ENCODE data around the gene CHRNE.
"Not testable (repeated sequence)": the region's sequence is repeated elsewhere in the genome, so short reads cannot be mapped to it uniquely, and the experiment has no call there.

The CHRNE gene

GRCh38 chr17:4908711-4909496 lies 6.0 kb upstream of the CHRNE start:
- Histone ChIP-seq H3K4me2 (peak overlapping the region; percentile 52), H3K9me3 (no peaks in the 10 kb centered on the region), H3K27me3 (no peaks in the 10 kb centered on the region), H3K4me3 (no peak overlapping the region), H3K4me1 (peaks cover 30% of the 10 kb centered on the region), H4K20me1 (no peaks in the 10 kb centered on the region), H3K9ac (peak overlapping the region; percentile 21; the same call in 1 of the 2 replicates), H3K36me3 (no peaks in the 10 kb centered on the region), H3K27ac (peak overlapping the region; percentile 56)
- TF ChIP-seq Cebpa-rat (IDR thresholded peaks at IDR 0.05), result no peak

- no peaks in the 10 kb centered on the region for H3K27me3 ChIP-seq
- peaks cover 34% of the 10 kb centered on the region for H3K4me1 ChIP-seq
- no peaks in the 10 kb centered on the region for H4K20me1 ChIP-seq
- H3K9ac ChIP-seq, result peak overlapping the region; percentile 21; the same call in 1 of the 2 replicates
- H3K4me2 ChIP-seq, result peak overlapping the region; percentile 52
- H3K27ac ChIP-seq, result peak overlapping the region; percentile 13
- no peak overlapping the region for H3K4me3 ChIP-seq
- H3K9me3 ChIP-seq, result no peaks in the 10 kb centered on the region
- H3K36me3 ChIP-seq, result no peaks in the 10 kb centered on the region
- TF ChIP-seq Cebpa-rat (IDR thresholded peaks at IDR 0.05), result no peak
Observed at GRCh38 chr17:4908301-4908700, 5.4 kb upstream of the CHRNE start.

- not testable (repeated sequence) for H4K20me1 ChIP-seq
Observed at GRCh38 chr17:4906642-4907041, 3.7 kb upstream of the CHRNE start.

GRCh38 chr17:4902540-4902939 lies 358 bp downstream of the CHRNE start:
- Histone ChIP-seq H3K36me3 (peaks cover under 1% of the 10 kb centered on the region; the same call in 1 of the 2 replicates), H3K4me3 (peak overlapping the region; percentile 45; the same call in 1 of the 2 replicates), H3K4me1 (peaks cover 52% of the 10 kb centered on the region), H3K9me3 (no peaks in the 10 kb centered on the region), H3K27me3 (peaks cover 35% of the 10 kb centered on the region), H4K20me1 (no peaks in the 10 kb centered on the region), H3K27ac (peak overlapping the region; percentile 40; the same call in 1 of the 2 replicates), H3K9ac (peak overlapping the region; percentile 57; the same call in 1 of the 2 replicates), H3K4me2 (peak overlapping the region; percentile 83)
- TF ChIP-seq Cebpa-rat (IDR thresholded peaks at IDR 0.05), result no peak

More at GRCh38 chr17:4906642-4907041, 3.7 kb upstream of the CHRNE start:
- not testable (repeated sequence) for H3K4me2 ChIP-seq, H3K27ac ChIP-seq, H3K36me3 ChIP-seq, H3K27me3 ChIP-seq, H3K4me3 ChIP-seq, H3K9me3 ChIP-seq, H3K9ac ChIP-seq
- H3K4me1 ChIP-seq, result peaks cover 42% of the 10 kb centered on the region

- Histone ChIP-seq H3K36me3 (peaks cover 8% of the 10 kb centered on the region), H3K27ac (no peak overlapping the region), H3K4me1 (peaks cover 52% of the 10 kb centered on the region), H3K4me3 (no peak overlapping the region), H4K20me1 (no peaks in the 10 kb centered on the region), H3K9ac (no peak overlapping the region), H3K4me2 (peak overlapping the region; percentile 83), H3K27me3 (peaks cover 35% of the 10 kb centered on the region), H3K9me3 (no peaks in the 10 kb centered on the region)
- no peak for TF ChIP-seq Cebpa-rat (IDR thresholded peaks at IDR 0.05)
Observed at GRCh38 chr17:4901648-4902344, 1.1 kb downstream of the CHRNE start.

GRCh38 chr17:4901108-4901647 lies 1.7 kb downstream of the CHRNE start:
- Histone ChIP-seq H3K4me1 (peaks cover 52% of the 10 kb centered on the region), H3K27ac (no peak overlapping the region), H3K27me3 (peaks cover 35% of the 10 kb centered on the region), H3K9me3 (no peaks in the 10 kb centered on the region), H3K9ac (no peak overlapping the region), H3K4me2 (peak overlapping the region; percentile 77), H3K4me3 (peak overlapping the region; percentile 46), H4K20me1 (no peaks in the 10 kb centered on the region), H3K36me3 (peaks cover 14% of the 10 kb centered on the region)
- TF ChIP-seq Cebpa-rat (IDR thresholded peaks at IDR 0.05), result no peak

GRCh38 chr17:4900231-4901107 lies 2.4 kb downstream of the CHRNE start:
- TF ChIP-seq Cebpa-rat (IDR thresholded peaks at IDR 0.05), result no peak
- H4K20me1 ChIP-seq, result no peaks in the 10 kb centered on the region
- H3K9ac ChIP-seq, result no peak overlapping the region
- H3K36me3 ChIP-seq, result peaks cover 21% of the 10 kb centered on the region
- no peak overlapping the region for H3K27ac ChIP-seq
- H3K4me2 ChIP-seq, result peak overlapping the region; percentile 77
- H3K9me3 ChIP-seq, result no peaks in the 10 kb centered on the region
- peak overlapping the region; percentile 46 for H3K4me3 ChIP-seq
- peaks cover 52% of the 10 kb centered on the region for H3K4me1 ChIP-seq
- H3K27me3 ChIP-seq, result peaks cover 35% of the 10 kb centered on the region

- H3K4me2 ChIP-seq, result peak within 1 kb of the TSS; percentile 77
Observed at GRCh38 chr17:4899341-4900230, 3.3 kb downstream of the CHRNE start, which contains the start of gene C17orf107. C17orf107 (plus strand) TSS chr17:4899536; CDS start chr17:4899763, 227 bp downstream.

More at GRCh38 chr17:4899341-4900230, 3.3 kb downstream of the CHRNE start, which contains the start of gene C17orf107:
- no peaks in the 10 kb centered on the region for H4K20me1 ChIP-seq
- H3K27ac ChIP-seq, result no peak within 1 kb of the TSS
- no peak for TF ChIP-seq Cebpa-rat (IDR thresholded peaks at IDR 0.05)
- H3K4me3 ChIP-seq, result peak within 1 kb of the TSS; percentile 61
- no peaks in the 10 kb centered on the region for H3K9me3 ChIP-seq
- H3K36me3 ChIP-seq, result peaks cover 30% of the 10 kb centered on the region
- H3K4me1 ChIP-seq, result peaks cover 54% of the 10 kb centered on the region
- H3K27me3 ChIP-seq, result peaks cover 35% of the 10 kb centered on the region
- H3K9ac ChIP-seq, result no peak within 1 kb of the TSS
